Measurements from ENCODE around the gene ADGB. TPM values are rescaled to one million over a fixed set of nuclear protein-coding genes. Genes with fewer than 3 reads are reported as not detected.
"Not testable (repeated sequence)": the region's sequence is repeated elsewhere in the genome, so short reads cannot be mapped to it uniquely, and the experiment has no call there.

The ADGB gene
- total and polyA plus RNA-seq, 4 donors: 0.18 TPM; not detected in 3

- Histone ChIP-seq H3K4me1 (ENCODE audit: control insufficient read depth in 1 of 2, insufficient read depth in 2 of 2, low read length in 2 of 2) (no peaks in the 10 kb centered on the region), H3K9me3 (ENCODE audit: control insufficient read depth, low read length) (no peaks in the 10 kb centered on the region), H3K4me3 (ENCODE audit: low read length in 2 of 2) (no peak overlapping the region), H3K36me3 (ENCODE audit: control insufficient read depth in 1 of 2, insufficient read depth in 2 of 2, low read length in 1 of 2) (no peaks in the 10 kb centered on the region), H3K27ac (ENCODE audit: low read depth in 1 of 2, low read length in 2 of 2) (no peak overlapping the region), H3K27me3 (ENCODE audit: control insufficient read depth in 1 of 2, insufficient read depth in 2 of 2, low read length in 1 of 2) (no peaks in the 10 kb centered on the region)
- no peak for ATAC-seq (ENCODE audit: low FRiP score)
- no peak for DNase-seq
- intact Hi-C loops (cut with DNase I): no loop called here
- WGBS, 2 donors: 27 to 36% methylated on average over 5 of the region's 5 CpGs
Measured at GRCh38 chr6:146787876-146788508, 189.2 kb downstream of the ADGB start.

GRCh38 chr6:146790561-146791091, 191.9 kb downstream of the ADGB start:
- no peaks in the 10 kb centered on the region for H3K4me1 ChIP-seq (ENCODE audit: control insufficient read depth in 1 of 2, insufficient read depth in 2 of 2, low read length in 2 of 2)
- WGBS, 2 donors: 86 to 87% methylated on average over 4 of the region's 4 CpGs
- no peak overlapping the region for H3K27ac ChIP-seq (ENCODE audit: low read depth in 1 of 2, low read length in 2 of 2)
- no peaks in the 10 kb centered on the region for H3K36me3 ChIP-seq (ENCODE audit: control insufficient read depth in 1 of 2, insufficient read depth in 2 of 2, low read length in 1 of 2)
- no peaks in the 10 kb centered on the region for H3K27me3 ChIP-seq (ENCODE audit: control insufficient read depth in 1 of 2, insufficient read depth in 2 of 2, low read length in 1 of 2)
- no peak overlapping the region for H3K4me3 ChIP-seq (ENCODE audit: low read length in 2 of 2)
- ATAC-seq (ENCODE audit: low FRiP score) (no peak), DNase-seq (no peak)
- intact Hi-C loops (cut with DNase I): no loop called here
- peaks cover 2% of the 10 kb centered on the region for H3K9me3 ChIP-seq (ENCODE audit: control insufficient read depth, low read length)

GRCh38 chr6:146791930-146792329, 193.2 kb downstream of the ADGB start:
- ATAC-seq (ENCODE audit: low FRiP score) (no peak), DNase-seq (no peak)
- H3K4me1 ChIP-seq (ENCODE audit: control insufficient read depth in 1 of 2, insufficient read depth in 2 of 2, low read length in 2 of 2): no peaks in the 10 kb centered on the region
- intact Hi-C loops (cut with DNase I): no loop called here
- no peaks in the 10 kb centered on the region for H3K27me3 ChIP-seq (ENCODE audit: control insufficient read depth in 1 of 2, insufficient read depth in 2 of 2, low read length in 1 of 2)
- no peak overlapping the region for H3K4me3 ChIP-seq (ENCODE audit: low read length in 2 of 2)
- H3K36me3 ChIP-seq (ENCODE audit: control insufficient read depth in 1 of 2, insufficient read depth in 2 of 2, low read length in 1 of 2): no peaks in the 10 kb centered on the region
- WGBS, 2 donors: 77 to 79% methylated on average over 4 of the region's 4 CpGs
- no peak overlapping the region for H3K27ac ChIP-seq (ENCODE audit: low read depth in 1 of 2, low read length in 2 of 2)
- peaks cover 2% of the 10 kb centered on the region for H3K9me3 ChIP-seq (ENCODE audit: control insufficient read depth, low read length)

DNA sequence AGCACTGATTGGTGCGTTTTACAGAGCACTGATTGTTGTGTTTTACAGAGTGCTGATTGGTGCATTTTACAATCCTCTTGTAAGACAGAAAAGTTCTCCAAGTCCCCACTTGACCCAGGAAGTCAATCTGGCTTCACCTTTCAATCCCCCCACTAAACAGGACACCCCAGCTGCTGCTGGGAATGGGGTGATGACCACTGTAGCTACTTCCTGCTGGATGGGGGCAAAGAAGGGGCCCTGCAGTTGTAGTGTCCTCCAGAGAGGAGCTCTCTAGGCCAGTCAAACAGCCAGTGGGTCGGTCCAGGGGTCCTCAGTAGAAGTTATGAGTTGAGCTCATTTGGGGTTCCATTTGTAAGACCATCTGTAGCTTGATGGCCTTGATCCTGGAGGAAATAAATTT, 194.4 kb downstream of the ADGB start:
- DNase-seq; H3K4me1 ChIP-seq (ENCODE audit: control insufficient read depth in 1 of 2, insufficient read depth in 2 of 2, low read length in 2 of 2); H3K36me3 ChIP-seq (ENCODE audit: control insufficient read depth in 1 of 2, insufficient read depth in 2 of 2, low read length in 1 of 2); H3K27ac ChIP-seq (ENCODE audit: low read depth in 1 of 2, low read length in 2 of 2); H3K9me3 ChIP-seq (ENCODE audit: control insufficient read depth, low read length); H3K27me3 ChIP-seq (ENCODE audit: control insufficient read depth in 1 of 2, insufficient read depth in 2 of 2, low read length in 1 of 2); H3K4me3 ChIP-seq (ENCODE audit: low read length in 2 of 2); intact Hi-C loops (cut with DNase I); ATAC-seq (ENCODE audit: low FRiP score): not testable (repeated sequence)
- WGBS, 2 donors: 63 to 82% methylated on average over 2 of the region's 2 CpGs

DNA sequence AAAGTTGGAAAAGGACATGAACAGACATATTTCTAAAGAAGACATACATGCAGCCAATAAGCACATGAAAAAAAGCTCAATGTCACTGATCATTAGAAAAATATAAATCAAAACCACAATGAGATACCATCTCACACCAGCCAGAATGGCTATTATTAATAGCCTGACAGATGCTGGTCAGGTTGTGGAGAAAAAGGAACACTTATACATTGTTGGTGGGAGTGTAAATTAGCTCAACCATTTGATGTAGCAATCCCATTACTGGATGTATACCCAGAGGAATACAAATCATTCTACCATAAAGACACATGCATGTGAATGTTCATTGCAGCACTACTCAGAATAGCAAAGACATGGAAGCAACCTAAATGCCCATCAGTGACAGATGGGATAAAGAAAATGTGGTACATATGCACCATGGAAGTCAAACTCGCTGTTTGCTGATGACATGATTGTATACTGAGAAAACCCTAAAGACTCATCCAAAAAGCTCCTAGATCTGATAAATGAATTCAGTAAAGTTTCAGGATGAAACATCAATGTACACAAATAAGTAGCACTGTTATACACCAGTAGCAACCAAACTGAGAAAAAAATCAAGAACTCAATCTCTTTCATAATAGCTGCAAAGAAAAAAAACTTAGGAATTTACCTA, 196.8 kb downstream of the ADGB start:
- H3K27me3 ChIP-seq (ENCODE audit: control insufficient read depth in 1 of 2, insufficient read depth in 2 of 2, low read length in 1 of 2): no peaks in the 10 kb centered on the region
- peaks cover 2% of the 10 kb centered on the region for H3K9me3 ChIP-seq (ENCODE audit: control insufficient read depth, low read length)
- intact Hi-C loops (cut with DNase I): no loop called here
- WGBS, 2 donors: 85 to 88% methylated on average over 1 of the region's 1 CpG
- no peak overlapping the region for H3K4me3 ChIP-seq (ENCODE audit: low read length in 2 of 2)
- DNase-seq: no peak
- H3K4me1 ChIP-seq (ENCODE audit: control insufficient read depth in 1 of 2, insufficient read depth in 2 of 2, low read length in 2 of 2): no peaks in the 10 kb centered on the region
- H3K27ac ChIP-seq (ENCODE audit: low read depth in 1 of 2, low read length in 2 of 2): no peak overlapping the region
- no peak for ATAC-seq (ENCODE audit: low FRiP score)
- no peaks in the 10 kb centered on the region for H3K36me3 ChIP-seq (ENCODE audit: control insufficient read depth in 1 of 2, insufficient read depth in 2 of 2, low read length in 1 of 2)

- DNase-seq; ATAC-seq (ENCODE audit: low FRiP score); H3K27ac ChIP-seq (ENCODE audit: low read depth in 1 of 2, low read length in 2 of 2); H3K4me1 ChIP-seq (ENCODE audit: control insufficient read depth in 1 of 2, insufficient read depth in 2 of 2, low read length in 2 of 2); H3K4me3 ChIP-seq (ENCODE audit: low read length in 2 of 2); H3K27me3 ChIP-seq (ENCODE audit: control insufficient read depth in 1 of 2, insufficient read depth in 2 of 2, low read length in 1 of 2); H3K9me3 ChIP-seq (ENCODE audit: control insufficient read depth, low read length); H3K36me3 ChIP-seq (ENCODE audit: control insufficient read depth in 1 of 2, insufficient read depth in 2 of 2, low read length in 1 of 2); intact Hi-C loops (cut with DNase I): not testable (repeated sequence)
- 63 to 76% methylated on average over 3 of the region's 3 CpGs for WGBS, 2 donors
Measured at GRCh38 chr6:146803167-146803566, 204.4 kb downstream of the ADGB start.

- H3K4me3 ChIP-seq (ENCODE audit: low read length in 2 of 2): no peak overlapping the region
- ATAC-seq (ENCODE audit: low FRiP score): no peak
- DNase-seq: peak; percentile 44 to 75
- H3K9me3 ChIP-seq (ENCODE audit: control insufficient read depth, low read length): no peaks in the 10 kb centered on the region
- H3K36me3 ChIP-seq (ENCODE audit: control insufficient read depth in 1 of 2, insufficient read depth in 2 of 2, low read length in 1 of 2): no peaks in the 10 kb centered on the region
- 49 to 51% methylated on average over 22 of the region's 22 CpGs for WGBS, 2 donors
- H3K27me3 ChIP-seq (ENCODE audit: control insufficient read depth in 1 of 2, insufficient read depth in 2 of 2, low read length in 1 of 2): no peaks in the 10 kb centered on the region
- no peak overlapping the region for H3K27ac ChIP-seq (ENCODE audit: low read depth in 1 of 2, low read length in 2 of 2)
- intact Hi-C loops (cut with DNase I): no loop called here
- no peaks in the 10 kb centered on the region for H3K4me1 ChIP-seq (ENCODE audit: control insufficient read depth in 1 of 2, insufficient read depth in 2 of 2, low read length in 2 of 2)
Measured at GRCh38 chr6:146803601-146804000, 204.8 kb downstream of the ADGB start.

- Histone ChIP-seq H3K4me1 (ENCODE audit: control insufficient read depth in 1 of 2, insufficient read depth in 2 of 2, low read length in 2 of 2) (no peaks in the 10 kb centered on the region), H3K36me3 (ENCODE audit: control insufficient read depth in 1 of 2, insufficient read depth in 2 of 2, low read length in 1 of 2) (no peaks in the 10 kb centered on the region), H3K9me3 (ENCODE audit: control insufficient read depth, low read length) (no peaks in the 10 kb centered on the region), H3K4me3 (ENCODE audit: low read length in 2 of 2) (no peak overlapping the region), H3K27me3 (ENCODE audit: control insufficient read depth in 1 of 2, insufficient read depth in 2 of 2, low read length in 1 of 2) (no peaks in the 10 kb centered on the region), H3K27ac (ENCODE audit: low read depth in 1 of 2, low read length in 2 of 2) (no peak overlapping the region)
- DNase-seq (no peak), ATAC-seq (ENCODE audit: low FRiP score) (no peak)
- intact Hi-C loops (cut with DNase I): no loop called here
- WGBS, 2 donors: 72 to 78% methylated on average over 2 of the region's 2 CpGs
Measured at GRCh38 chr6:146805546-146806325, 207.0 kb downstream of the ADGB start.
